HG03520 (cell line): ENCODE measurements around the gene ARPP21.

Experiments
- ATAC-seq: cut with Tn5 transposase; IDR thresholded peaks from one replicate; pipeline ENCODE4 v1.9.1; 2021; ENCODE audit warnings: mild to moderate bottlenecking, moderate library complexity; ENCODE audit not compliant: unreplicated experiment

ARPP21 gene

DNA sequence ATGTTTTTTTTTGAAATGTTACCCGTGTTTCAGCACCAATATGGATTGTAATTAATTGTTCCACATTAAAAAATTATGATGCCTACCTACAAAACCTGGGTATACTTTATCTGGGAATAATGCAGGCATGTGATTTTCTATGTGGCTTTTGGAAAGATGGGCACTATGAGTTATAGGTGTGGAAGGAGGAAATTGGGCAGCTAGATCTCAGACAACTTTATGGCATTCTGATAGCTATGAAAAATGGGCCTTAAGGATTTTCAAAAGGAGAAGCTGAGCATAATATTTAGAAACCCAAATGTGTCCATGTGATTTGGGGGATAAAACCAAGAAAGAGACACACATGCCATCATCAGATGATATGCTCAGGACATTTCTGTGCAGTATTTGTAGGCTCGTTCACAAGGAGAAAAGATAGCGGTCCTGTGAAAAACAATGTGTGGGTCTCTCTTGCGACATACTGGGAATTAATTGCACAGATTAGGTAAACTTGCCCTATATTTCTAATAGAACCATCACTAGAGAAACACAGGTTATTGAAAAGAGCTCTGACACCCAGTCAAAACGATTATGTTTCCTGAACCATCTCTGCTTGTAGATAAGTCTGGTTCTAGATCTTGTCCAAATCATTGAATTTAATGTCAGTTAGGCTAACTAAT is 35.3 kb downstream of the ARPP21 start:
- ATAC-seq, result no peak

DNA sequence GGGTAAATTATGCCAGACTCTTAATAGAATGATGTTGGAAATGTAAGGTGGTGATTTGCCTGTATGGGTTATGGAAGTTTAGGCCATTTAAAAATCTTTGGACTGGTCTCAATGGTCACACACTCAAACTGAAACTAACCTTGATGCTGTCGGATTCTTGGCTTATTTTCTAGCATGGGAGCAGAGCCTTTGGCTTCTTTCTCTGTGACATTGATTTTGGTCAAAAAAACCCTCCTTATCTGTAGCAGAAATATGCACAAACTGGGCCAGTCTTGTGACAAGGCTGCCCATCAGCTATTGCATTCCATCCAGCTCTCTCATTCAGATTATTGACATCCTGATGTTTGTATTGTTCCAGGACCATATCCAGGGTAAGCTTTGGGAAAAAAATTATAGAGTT is 35.9 kb downstream of the ARPP21 start:
- ATAC-seq, result no peak

DNA sequence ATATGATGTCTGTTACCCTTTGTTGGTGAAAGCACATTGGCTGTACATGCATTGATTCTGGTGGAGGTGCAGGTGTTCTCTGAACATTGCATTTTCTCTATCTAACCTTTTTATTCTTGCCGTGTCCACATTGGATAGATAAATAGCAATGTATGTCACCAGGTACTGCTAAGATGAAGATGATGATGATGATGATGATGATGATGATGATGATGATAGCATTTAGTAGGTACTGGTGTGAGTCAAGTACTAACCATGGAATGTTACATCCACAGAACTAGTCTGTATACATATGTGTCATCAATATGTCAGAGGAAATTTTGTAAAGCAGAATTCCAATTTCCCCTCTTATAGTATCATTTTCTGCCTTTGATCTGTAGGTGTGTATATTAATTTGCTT is 36.3 kb downstream of the ARPP21 start:
- ATAC-seq, result no peak

- no peak for ATAC-seq
Observed at GRCh38 chr3:35677797-35678196, 38.5 kb downstream of the ARPP21 start.

DNA sequence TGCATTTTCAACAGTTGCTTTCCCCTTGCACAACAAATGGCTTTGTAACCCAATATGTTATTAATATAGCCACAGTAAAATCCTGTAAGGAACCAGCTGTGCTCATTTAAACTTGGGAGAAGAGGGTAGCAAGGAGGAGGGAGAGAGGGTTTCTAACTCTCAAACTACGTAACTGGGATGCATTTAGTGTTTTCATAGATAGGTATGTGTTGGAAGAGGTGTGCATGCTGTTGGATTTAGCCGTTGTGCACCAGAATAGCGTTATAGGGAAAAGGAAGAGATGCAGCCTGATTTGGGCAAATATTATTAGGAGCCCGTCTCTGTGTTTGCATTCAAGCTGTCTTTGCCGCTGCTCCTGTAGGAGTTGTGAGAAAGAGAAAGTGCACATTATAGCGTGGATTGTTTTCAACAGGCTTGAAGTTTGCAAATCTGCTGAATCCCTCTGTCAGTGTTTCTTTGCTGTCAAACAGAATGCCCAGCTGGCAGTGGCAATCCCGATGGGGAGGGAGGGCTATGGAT is 39.4 kb downstream of the ARPP21 start:
- no peak for ATAC-seq

DNA sequence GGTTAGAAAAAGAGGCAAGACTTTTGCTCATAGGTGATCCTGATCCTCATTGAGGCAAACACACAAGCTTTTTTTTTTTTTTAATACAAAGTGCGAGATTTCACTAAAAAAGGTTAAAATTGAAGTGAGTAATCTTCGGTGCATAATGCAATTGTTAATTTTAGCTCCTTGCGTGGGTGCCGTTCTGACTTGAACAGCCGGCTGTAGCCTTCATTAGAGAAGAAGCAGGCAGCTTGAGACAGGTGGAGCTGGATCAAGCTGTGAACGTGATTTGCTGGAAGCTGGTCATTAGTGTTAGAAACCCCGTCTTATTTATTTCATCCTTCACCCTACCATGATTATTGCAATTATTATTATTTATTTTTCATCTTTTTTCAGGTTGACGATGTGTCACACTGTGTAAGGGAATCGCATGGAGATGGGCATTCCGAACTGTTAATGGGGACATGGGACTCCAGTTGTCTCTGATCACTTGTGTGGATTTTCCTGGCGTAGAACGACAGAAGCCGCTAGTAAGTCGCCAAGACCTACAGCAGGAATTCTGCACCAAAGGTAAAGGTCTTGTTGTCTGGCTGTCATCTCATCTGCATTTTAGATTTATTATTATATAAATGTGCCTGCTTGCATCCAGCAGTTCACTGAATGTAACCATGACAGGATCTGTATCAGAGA is 40.2 kb downstream of the ARPP21 start:
- no peak for ATAC-seq

GRCh38 chr3:35680866-35681650 is 41.7 kb downstream of the ARPP21 start:
- ATAC-seq, result no peak

GRCh38 chr3:35685153-35685552 is 45.8 kb downstream of the ARPP21 start:
- ATAC-seq, result no peak

- no peak for ATAC-seq
Observed at GRCh38 chr3:35688826-35689225, 49.5 kb downstream of the ARPP21 start.

GRCh38 chr3:35690271-35690670 is 50.9 kb downstream of the ARPP21 start:
- no peak for ATAC-seq

GRCh38 chr3:35705904-35706303 is 66.6 kb downstream of the ARPP21 start:
- ATAC-seq, result no peak

DNA sequence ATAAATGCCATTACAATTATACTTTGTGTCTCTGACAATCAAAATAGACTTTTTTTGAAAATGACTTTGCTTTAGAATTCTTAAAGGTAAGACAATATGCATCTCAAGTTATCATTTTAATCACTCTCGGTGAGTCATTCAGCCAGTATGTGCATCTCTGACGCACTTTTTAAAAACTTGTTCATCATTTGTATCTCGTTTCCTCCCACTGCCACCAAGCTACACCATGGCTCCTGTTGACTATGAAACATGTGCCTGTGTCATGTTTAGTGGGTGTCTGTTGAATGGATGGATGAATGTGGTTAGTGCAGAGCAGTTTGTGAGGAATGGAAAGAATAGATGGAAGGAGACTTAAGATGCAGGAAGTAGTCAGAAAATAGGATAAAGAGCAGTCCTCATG is 68.6 kb downstream of the ARPP21 start:
- no peak for ATAC-seq

- no peak for ATAC-seq
Observed at GRCh38 chr3:35708394-35709271, 69.3 kb downstream of the ARPP21 start.

DNA sequence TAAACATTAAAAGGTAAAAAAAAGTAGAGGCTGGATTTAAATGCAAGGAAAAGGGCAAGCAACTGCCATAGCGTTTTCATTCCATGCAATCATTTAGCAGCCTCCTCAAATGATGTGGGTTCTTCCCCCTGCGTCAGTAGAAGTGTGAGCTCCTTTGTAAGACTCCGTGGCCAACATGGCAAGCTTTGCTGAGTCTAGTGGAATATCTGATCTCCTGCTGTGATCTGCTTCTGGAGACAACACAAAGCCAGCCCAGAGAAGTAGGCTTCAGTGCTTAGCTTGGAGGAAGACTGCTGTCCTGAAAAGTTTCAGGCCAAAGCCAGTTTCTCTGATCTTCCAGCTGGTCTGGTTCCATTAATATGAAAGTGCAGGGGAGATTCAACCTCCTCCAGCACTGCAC is 70.4 kb downstream of the ARPP21 start:
- no peak for ATAC-seq

DNA sequence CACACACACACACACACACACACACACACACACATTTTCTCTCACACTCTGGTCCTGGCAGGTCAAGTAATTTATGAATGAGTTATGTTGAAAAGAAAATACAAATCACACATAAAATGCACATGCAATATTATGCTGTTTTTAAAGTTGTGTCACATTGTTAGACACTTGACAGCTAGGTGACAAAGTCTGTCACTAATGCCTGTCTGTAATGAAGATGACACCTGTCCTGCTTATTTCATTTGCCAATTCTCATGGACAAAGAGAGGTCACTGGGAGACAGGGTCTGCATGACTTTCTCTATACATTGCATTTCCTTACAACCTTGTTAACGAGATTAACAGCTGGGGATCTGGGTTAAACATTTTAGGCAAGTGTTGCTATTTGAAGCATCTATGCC is 71.2 kb downstream of the ARPP21 start:
- no peak for ATAC-seq

- ATAC-seq, result no peak
Observed at GRCh38 chr3:35718921-35719320, 79.6 kb downstream of the ARPP21 start.

DNA sequence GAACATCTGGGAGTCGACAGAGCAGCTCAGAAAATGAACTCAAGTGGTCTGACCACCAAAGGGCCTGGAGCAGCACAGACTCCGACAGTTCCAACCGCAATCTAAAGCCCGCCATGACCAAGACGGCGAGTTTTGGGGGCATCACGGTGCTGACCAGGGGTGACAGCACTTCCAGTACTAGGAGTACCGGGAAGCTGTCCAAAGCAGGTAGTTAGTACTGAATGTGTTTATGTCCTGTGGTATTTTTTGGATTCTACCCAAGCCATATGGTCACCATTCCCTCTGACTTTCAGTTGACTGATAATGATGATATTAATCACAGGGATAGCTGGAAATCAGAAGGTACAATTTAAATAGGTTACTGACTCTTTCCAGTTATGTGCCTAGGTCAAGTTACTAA is 82.3 kb downstream of the ARPP21 start:
- no peak for ATAC-seq

DNA sequence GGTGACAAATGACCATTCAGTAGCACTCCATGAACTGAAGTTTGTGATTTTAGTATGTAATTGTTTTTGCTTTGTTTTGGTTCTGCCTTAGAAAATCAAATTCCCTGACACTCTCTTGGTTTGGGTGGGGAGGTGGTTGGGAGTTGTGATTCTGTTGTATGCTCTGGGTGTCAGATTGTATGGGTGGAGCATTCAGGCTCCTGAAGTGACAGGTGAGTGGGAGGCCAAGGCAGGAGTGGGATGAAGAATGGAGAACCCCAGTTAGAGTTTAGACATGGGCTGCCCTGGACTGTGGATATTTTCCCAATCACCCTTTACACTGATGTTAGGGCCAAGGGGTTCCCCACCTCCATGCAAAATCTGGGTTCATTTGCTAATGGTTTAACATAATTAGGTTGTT is 83.6 kb downstream of the ARPP21 start:
- no peak for ATAC-seq

DNA sequence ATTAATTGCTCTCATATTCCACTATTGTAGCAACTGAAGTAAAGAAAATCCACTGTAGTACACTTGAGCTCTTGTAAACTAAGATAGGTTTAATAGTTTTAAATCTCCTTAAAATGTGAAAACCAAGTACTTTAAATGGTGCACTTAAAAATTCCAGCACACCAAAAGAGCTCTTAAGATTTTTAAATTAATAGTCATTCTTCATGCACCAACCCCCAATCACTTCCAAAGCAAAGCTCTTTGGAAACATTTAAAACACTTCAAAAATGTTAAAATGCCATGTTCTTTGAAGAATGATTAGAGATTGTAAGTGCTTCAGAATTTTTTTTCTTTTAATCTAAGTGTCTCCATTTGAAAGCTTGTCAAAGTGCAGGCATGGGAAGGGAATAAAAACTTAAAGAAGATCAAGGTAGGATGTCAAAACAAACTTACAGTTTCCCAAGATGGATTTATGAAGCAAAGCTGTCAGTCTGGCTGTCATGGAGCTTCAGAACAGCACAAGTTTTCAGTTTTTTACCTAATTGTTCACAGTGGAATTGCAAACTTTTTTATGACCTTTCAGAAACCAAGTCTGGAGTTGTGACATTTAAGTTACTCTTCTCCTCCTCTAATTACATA is 84.3 kb downstream of the ARPP21 start:
- no peak for ATAC-seq

GRCh38 chr3:35724106-35724505 is 84.8 kb downstream of the ARPP21 start:
- no peak for ATAC-seq
